DMS 273 (cell line): ENCODE measurements around the gene MPST.

Experiments used
- DNase-seq: peaks from one replicate; lab custom pipeline; 2025; ENCODE audit not compliant: unreplicated experiment; lab: John Stamatoyannopoulos, UW

MPST gene

GRCh38 chr22:37021710-37022482 lies 2.4 kb downstream of the MPST start:
- DNase-seq = peak; percentile 69

DNA sequence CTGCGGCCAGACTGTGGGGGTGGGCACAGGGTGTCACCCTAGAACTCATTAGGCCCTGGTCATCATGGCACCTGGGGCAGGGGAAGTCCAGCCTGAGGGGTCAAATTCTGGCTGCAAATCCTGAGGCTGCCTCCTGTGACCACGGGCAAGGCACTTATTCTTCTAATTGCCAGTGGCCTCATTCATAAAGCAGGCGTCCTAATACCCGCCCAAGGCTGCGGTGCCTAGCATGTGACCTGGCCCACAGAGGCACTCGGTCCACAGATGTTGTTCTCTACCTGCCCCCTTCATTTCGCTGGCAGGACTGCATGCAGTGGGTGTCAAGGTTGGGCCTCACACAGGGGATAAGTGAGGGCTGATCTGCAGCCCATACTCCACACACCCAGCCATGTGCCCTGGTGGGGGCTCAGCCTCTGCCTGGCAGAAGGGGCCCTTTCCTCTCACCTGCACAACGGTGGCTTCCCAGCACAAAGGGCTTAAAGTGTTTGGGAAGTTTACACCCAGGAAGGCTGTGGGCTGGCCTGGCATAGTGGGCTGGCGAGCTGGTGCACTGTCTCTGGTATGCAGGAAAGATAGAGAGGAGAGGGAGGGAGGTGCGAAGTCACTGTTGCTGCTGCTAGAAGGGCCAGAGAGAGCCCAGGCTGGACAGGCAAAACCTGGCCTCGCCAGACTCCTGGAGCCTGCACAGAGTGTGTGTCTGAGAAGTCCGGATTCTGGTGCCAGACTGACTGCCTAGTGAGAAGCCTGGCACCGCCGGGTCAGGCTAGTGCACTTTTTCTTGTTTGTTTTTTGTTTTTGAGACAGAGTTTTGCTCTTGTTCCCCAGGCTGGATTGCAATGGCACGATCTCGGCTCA lies 3.2 kb downstream of the MPST start:
- DNase-seq = no peak

DNA sequence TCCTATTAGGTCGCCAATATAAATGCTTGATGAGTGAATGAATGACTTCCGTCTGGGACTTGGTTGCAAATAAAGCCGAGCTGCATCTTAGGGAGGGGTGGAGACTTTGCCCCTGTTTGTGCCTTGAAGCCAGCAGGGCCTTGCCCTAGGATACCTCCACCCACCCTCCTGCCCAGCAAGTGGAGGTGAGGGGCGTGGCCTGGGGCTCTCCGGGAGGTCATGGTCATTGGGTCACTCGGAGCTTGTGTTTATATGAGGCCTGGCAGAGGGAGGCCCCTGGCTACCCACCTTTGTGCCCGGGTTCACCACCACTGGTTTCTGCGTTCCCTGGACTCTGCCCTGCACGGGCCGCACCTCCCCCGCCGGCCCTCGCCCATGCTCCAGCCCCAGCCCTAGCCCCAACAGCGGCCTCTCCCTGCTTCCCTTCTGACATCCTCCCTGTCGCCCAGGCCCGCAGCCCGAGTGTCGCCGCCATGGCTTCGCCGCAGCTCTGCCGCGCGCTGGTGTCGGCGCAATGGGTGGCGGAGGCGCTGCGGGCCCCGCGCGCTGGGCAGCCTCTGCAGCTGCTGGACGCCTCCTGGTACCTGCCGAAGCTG lies 4.3 kb downstream of the MPST start:
- no peak for DNase-seq

DNA sequence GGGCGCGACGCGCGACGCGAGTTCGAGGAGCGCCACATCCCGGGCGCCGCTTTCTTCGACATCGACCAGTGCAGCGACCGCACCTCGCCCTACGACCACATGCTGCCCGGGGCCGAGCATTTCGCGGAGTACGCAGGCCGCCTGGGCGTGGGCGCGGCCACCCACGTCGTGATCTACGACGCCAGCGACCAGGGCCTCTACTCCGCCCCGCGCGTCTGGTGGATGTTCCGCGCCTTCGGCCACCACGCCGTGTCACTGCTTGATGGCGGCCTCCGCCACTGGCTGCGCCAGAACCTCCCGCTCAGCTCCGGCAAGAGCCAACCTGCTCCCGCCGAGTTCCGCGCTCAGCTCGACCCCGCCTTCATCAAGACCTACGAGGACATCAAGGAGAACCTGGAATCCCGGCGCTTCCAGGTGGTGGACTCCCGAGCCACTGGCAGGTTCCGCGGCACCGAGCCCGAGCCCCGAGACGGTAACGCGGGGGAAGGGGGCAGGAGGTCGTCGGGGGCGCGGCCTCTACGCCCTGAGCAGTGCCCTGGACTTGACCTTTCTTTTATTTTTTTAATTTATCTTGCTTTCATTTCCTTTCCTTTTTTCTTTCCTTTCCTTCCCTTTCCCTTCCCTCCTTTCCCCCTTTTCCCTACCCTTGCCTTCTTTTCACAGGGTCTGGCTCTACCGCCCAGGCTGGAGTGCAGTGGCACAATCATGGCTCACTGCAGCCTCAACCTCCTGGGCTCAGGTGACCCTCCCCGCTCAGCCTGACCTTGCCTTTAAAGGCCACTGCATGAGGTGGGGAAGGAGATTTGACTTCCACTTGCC lies 5.0 kb downstream of the MPST start:
- DNase-seq = no peak

- no peak for DNase-seq
Observed at GRCh38 chr22:37025500-37026070, 6.0 kb downstream of the MPST start.

DNA sequence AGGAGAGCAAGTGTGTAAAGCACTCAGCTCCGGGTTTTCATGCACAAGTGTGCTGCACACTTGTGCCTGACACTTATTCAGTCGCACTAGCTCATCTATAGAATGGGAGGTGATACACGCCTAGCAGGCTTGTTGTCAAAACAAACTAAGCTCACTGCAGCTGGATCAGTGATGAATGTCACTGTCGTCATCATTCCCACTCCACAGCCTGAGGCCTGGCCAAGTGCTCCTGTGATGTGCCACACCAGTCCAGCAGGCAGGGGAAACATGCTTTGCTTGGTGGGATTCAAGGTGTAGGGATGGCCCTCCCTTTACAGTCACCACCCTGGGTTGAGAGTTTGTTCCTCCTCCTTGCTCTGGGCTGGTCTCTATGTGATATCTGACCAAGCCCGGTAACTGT lies 6.8 kb downstream of the MPST start:
- DNase-seq = no peak

- no peak for DNase-seq
Observed at GRCh38 chr22:37027556-37027955, 8.0 kb downstream of the MPST start.

DNA sequence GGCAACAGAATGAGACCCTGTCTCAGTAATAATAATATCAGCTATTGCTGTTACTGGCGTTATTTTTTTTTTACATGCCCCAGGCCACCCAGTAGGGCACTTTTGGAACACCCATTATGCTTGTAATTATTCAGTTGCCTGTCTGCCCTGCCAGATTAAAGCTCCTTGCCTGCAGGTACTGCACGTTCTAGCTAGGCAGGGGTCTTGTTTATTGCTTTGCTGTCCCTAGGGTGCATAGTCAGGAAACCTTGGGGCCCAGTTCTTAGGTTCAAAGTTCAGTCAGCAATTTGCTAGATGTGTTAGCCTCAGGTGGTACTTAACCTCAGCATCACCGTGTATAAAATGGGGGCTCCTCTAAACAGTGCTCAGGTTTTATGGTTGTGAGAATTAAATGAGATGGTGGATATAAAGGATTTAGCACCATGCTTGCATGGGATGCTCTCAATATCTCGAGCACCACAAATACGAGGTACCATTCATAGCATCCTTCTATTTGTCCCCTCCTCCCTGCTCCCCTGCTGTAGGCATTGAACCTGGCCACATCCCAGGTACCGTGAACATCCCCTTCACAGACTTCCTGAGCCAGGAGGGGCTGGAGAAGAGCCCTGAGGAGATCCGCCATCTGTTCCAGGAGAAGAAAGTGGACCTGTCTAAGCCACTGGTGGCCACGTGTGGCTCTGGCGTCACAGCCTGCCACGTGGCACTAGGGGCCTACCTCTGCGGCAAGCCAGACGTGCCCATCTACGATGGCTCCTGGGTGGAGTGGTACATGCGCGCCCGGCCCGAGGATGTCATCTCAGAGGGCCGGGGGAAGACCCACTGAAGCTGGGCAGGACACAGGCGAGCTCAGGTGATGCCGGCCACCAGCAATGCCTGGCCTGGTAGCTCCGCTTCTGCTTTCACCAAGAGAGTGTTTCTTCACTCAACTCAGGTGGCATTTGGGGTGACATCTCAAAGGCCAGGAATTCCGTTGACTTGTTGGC lies 9.4 kb downstream of the MPST start:
- no peak for DNase-seq

DNA sequence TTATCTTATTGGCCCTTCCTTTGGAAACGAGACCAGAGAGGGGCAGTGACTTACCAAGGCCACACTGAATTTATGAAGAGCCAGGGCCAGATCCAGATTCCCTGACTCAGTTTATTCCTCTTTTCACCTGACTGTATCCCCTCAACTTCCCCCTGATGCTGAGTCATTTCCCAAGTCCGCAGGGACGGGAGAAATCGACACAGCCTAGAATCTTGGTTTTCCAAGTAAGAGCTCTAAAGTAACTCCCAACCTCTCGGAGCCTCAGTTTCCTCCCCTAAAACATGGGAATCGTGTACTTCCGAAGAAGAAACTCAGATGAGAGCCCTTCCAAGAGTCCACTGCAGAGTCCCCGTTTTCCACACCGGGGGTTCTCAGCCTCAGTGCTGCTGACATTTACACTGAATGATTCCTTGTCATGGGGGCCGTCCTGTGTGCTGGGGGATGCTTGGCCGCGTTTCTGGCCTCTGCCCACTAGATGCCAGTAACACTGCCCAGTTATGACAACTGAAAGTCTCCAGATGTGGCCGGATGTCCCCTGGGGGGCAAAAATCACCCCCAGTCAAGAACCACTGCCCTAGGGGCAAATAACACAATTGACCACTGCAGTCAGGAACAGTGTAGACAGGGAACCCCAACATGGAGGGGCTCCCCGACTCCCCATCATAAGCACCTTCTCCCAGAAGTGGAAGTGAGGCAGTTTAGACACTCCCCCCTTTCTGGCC lies 11.2 kb downstream of the MPST start:
- DNase-seq = peak; percentile 10

- DNase-seq = no peak
Observed at GRCh38 chr22:37032134-37032534, 12.6 kb downstream of the MPST start.

DNA sequence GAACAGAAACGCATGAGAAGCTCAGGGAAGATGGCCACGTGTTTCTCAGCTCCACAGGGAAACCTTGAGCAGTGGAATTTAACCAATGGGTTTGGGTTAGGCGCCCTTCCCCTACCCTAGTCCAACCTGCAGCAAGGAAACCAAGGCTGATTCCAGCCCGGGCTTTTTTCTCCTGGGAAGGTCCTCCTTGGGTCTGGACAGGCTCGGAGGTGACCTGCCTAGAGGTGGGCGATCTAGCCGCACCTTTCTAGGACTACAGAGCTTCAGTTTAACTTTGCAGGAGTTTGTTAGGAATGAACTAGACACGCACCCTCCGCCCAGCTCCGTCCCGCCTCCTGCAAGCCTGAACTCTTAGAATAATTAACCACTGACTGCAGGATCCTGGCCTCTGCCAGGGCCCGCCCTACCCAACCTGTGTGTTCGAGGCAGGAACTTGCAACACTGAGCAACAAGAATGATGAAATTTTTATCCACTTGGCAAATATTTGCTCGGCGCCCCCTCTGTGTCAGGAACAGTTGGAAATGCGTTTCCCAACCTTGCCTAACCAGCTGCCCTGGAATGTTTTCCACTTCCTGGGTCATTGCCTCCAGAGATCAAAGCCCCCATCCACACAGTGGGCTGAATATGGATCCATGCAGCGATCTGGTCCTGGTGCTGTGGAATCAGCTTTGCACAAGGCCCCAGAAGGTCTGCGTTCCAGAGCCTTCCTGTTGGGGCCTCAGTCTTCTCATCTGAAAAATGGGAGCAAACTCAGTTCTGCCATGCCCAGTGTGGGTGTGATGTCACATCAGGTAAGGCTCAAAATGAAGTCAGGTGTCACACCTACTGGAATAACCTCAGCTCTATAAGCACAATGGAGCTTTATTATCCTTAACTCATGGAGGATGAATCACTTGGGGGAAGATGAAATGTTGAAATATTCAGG lies 13.3 kb downstream of the MPST start:
- peak; percentile 10 for DNase-seq

DNA sequence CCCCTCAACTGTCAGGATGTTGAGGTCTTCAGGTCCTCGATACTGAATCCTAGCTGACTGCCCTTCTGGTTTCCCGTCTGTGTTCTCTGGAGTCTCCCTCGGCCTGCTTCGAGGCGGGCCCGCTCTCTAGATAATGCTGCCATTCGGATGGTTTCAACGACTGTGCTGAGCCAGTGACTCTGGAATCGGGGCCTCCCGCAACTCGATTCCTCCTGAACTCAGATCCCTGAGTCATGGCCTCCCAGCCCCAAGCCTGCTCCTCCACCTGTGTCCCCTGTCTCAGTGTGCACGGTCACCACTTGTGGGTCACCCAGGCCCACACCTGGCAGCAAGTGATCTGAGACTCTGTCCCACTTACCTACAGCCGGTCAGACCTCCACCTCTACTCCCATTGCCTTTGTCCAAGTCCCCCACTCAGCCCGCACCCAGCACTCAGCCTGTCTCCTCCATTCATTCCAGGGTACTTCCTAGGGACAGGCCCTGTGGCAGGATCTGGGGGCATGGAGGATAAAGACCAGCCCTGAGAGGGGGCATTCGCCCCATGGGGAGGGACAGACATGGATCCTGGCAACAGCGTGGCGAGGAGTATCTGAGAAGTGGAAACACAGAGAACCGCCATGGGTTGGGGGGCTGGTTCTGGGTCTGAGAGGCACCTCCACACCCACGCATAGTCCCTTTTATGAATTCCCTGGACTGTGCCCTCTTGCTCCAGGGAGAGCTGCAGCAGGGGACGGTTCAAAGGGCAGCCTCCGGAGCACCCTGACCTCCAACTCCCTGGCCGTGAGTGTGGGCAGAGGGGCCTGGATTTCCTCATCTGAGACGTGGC lies 14.3 kb downstream of the MPST start:
- no peak for DNase-seq

DNA sequence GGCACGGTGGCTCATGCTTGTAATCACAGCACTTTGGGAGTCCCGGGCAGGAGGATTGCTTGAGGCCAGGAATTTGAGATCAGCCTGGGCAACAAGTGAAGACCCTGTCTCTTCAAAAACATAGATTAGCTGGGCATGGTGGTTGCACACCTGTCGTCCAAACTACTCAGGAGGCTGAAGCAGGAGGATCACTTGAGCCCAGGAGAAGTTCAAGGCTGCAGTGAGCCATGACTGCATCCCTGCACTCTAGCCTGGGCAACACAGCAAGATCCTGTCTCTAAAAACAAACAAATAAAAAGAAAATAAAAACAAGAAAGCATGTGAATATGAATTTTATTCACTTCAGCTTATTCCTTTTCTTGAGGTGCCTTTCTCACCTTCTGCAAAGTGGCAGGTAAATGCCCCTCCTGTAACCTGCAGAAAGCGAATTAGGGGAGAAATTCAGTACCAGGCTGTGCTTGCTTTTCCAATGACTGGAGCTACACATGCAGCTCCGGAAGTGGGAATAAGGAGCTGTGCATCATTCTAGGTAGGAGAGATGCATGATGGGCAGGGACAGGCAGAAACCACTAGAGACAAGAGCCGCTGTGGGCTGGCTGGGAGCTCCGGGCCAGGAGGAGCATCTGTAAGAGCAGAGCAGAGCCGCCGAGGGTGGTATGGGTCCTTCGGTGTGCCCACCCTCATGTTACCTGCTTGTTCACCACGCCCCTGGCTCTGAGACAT lies 17.3 kb downstream of the MPST start:
- DNase-seq = no peak

GRCh38 chr22:37037669-37038068 lies 18.1 kb downstream of the MPST start:
- no peak for DNase-seq

- no peak for DNase-seq
Observed at GRCh38 chr22:37039466-37039865, 19.9 kb downstream of the MPST start.

GRCh38 chr22:37043209-37043827 lies 23.8 kb downstream of the MPST start:
- DNase-seq = peak; percentile 20
